Gastrocnemius medialis (tissue), 4 donors: ENCODE measurements around the gene ORMDL2. TPM values are rescaled to one million over a fixed set of nuclear protein-coding genes. Genes with fewer than 3 reads are reported as not detected.

Experiments used
- ATAC-seq, 2 donors: fragments of 150-250 bp; one replicate each; pipeline ENCODE4 v1.9.1; 2016
- DNase-seq, 2 donors: peaks; one replicate each; pipeline ENCODE4 v3.0.0-alpha.2; 2019
- H3K27ac ChIP-seq, 4 donors: fragments of 200-600 bp; sonication (generic); 1 replicate in 1 of 4; 2 replicates in 3 of 4; pipeline ENCODE4 v1.5.1; 2016 to 2018; ENCODE audit warnings: mild to moderate bottlenecking in 2 of 4, moderate library complexity in 1 of 4
- H3K27me3 ChIP-seq, 3 donors: fragments of 200-600 bp; sonication (generic) in 2 of 3; 1 replicate in 1 of 3; 2 replicates in 2 of 3; pipeline versions ENCODE4 v1.5.1 to v1.6.0; 2016 to 2019; ENCODE audit warnings: mild to moderate bottlenecking in 1 of 3, moderate library complexity in 1 of 3
- H3K36me3 ChIP-seq, 2 donors: fragments of 200-600 bp; sonication (generic) in 1 of 2; one replicate each; pipeline ENCODE4 v1.5.1; 2017 to 2018
- H3K4me1 ChIP-seq, 2 donors: fragments of 200-600 bp; sonication (generic) in 1 of 2; one replicate each; pipeline ENCODE4 v1.5.1; 2016 to 2017; ENCODE audit warnings: mild to moderate bottlenecking in 2 of 2
- H3K4me3 ChIP-seq, 4 donors: fragments of 200-600 bp; sonication (generic) in 3 of 4; 1 replicate in 1 of 4; 2 replicates in 3 of 4; pipeline ENCODE4 v1.5.1; 2016 to 2019; ENCODE audit warnings: mild to moderate bottlenecking in 2 of 4
- H3K9me3 ChIP-seq, 3 donors: fragments of 200-600 bp; sonication (generic) in 2 of 3; 1 replicate in 1 of 3; 2 replicates in 2 of 3; pipeline ENCODE4 v1.5.1; 2016 to 2019
- CTCF ChIP-seq, 5 experiments: fragments of 450-650 bp in 3 of 5; fragments of 200-600 bp in 2 of 5; sonication (generic) in 2 of 5; IDR thresholded peaks in 4 of 5; conservative IDR thresholded peaks in 1 of 5; 1 replicate in 4 of 5; 2 replicates in 1 of 5; pipeline ENCODE4 v1.5.1; 2016 to 2019; ENCODE audit warnings: antibody characterized with exemption in 5 of 5, mild to moderate bottlenecking in 3 of 5, moderate library complexity in 3 of 5
- POLR2A ChIP-seq, 2 donors: fragments of 450-650 bp; IDR thresholded peaks; one replicate each; pipeline ENCODE4 v1.6.1; 2017; ENCODE audit warnings: antibody characterized with exemption in 2 of 2, mild to moderate bottlenecking in 2 of 2, moderate library complexity in 2 of 2
- in situ Hi-C, 4 donors: fragments of 200-750 bp; cut with MboI; loops; one replicate each; pipeline versions ENCODE4 v1.15.0 to v1.8.0; 2017; ENCODE audit warnings: low sequenced_read_pairs in 4 of 4
- intact Hi-C: fragments of 100-400 bp; cut with DNase I; formaldehyde crosslinking; loops from one replicate; pipeline ENCODE4 v1.15.1; 2023; ENCODE audit warnings: low total_unique reads
- total RNA-seq, 4 donors: library from RNA; depleted of rRNA; stranded (reverse); fragments of >200 nt; gene quantifications; one replicate each; pipeline versions ENCODE4 v1.1.0 to v1.2.3, GENCODE V29; 2016

ORMDL2 gene
- total RNA-seq, 4 donors from 2014 or later, result 6.6 to 23.1 (median 12.1) TPM

- no peak for DNase-seq
- no peaks in the 10 kb centered on the region for H3K9me3 ChIP-seq
- H3K27me3 ChIP-seq, result peaks cover 0 to 7% (median 6%) of the 10 kb centered on the region in 3 donors
- intact Hi-C loops (no loop called here), in situ Hi-C loops (no loop called here)
- H3K4me3 ChIP-seq, result no peak overlapping the region
- H3K36me3 ChIP-seq, result no peaks in the 10 kb centered on the region
- no peak for ATAC-seq
- peaks cover 0 to 3% of the 10 kb centered on the region in 2 donors for H3K4me1 ChIP-seq
- H3K27ac ChIP-seq, result peak overlapping the region; percentile 45 to 87 (median 82)
- no peak for TF ChIP-seq POLR2A (IDR thresholded peaks at IDR 0.05)
- TF ChIP-seq CTCF (IDR thresholded peaks at IDR 0.05 in 4 of 5, conservative IDR thresholded peaks at IDR 0.05 in 1 of 5), result no peak
Measured at GRCh38 chr12:55844961-55845360, 27.1 kb downstream of the ORMDL2 start.

GRCh38 chr12:55845361-55845760 is 27.5 kb downstream of the ORMDL2 start:
- H3K9me3 ChIP-seq, result no peaks in the 10 kb centered on the region
- no peak for TF ChIP-seq CTCF (IDR thresholded peaks at IDR 0.05 in 4 of 5, conservative IDR thresholded peaks at IDR 0.05 in 1 of 5)

GRCh38 chr12:55845785-55846496 is 28.1 kb downstream of the ORMDL2 start:
- intact Hi-C loops, result no loop called here

More at GRCh38 chr12:55845361-55845760, 27.5 kb downstream of the ORMDL2 start:
- no peak for DNase-seq
- intact Hi-C loops, result no loop called here
- ATAC-seq, result no peak
- Histone ChIP-seq H3K4me1 (peaks cover 0 to 3% of the 10 kb centered on the region in 2 donors), H3K27me3 (peaks cover 0 to 11% (median 6%) of the 10 kb centered on the region in 3 donors), H3K4me3 (no peak overlapping the region), H3K27ac (peak overlapping the region; percentile 45 to 87 (median 82)), H3K36me3 (no peaks in the 10 kb centered on the region)
- in situ Hi-C loops, result no loop called here

GRCh38 chr12:55847033-55847432 is 29.2 kb downstream of the ORMDL2 start:
- TF ChIP-seq POLR2A (IDR thresholded peaks at IDR 0.05), result no peak
- TF ChIP-seq CTCF (IDR thresholded peaks at IDR 0.05 in 4 of 5, conservative IDR thresholded peaks at IDR 0.05 in 1 of 5), result no peak
- DNase-seq, result no peak
- Histone ChIP-seq H3K9me3 (no peaks in the 10 kb centered on the region), H3K4me3 (no peak overlapping the region), H3K27me3 (peaks cover 0 to 11% (median 6%) of the 10 kb centered on the region in 3 donors), H3K36me3 (no peaks in the 10 kb centered on the region), H3K27ac (peak overlapping the region; percentile 81 to 88 (median 86)), H3K4me1 (peaks cover 0 to 3% of the 10 kb centered on the region in 2 donors)
- in situ Hi-C loops (no loop called here), intact Hi-C loops (no loop called here)
- ATAC-seq, result no peak

More at GRCh38 chr12:55845785-55846496, 28.1 kb downstream of the ORMDL2 start:
- TF ChIP-seq CTCF (IDR thresholded peaks at IDR 0.05 in 4 of 5, conservative IDR thresholded peaks at IDR 0.05 in 1 of 5) (no peak), POLR2A (IDR thresholded peaks at IDR 0.05) (no peak)
- Histone ChIP-seq H3K4me1 (peaks cover 0 to 3% of the 10 kb centered on the region in 2 donors), H3K27ac (peak overlapping the region; percentile 45 to 87 (median 82)), H3K36me3 (no peaks in the 10 kb centered on the region), H3K9me3 (no peaks in the 10 kb centered on the region), H3K4me3 (no peak overlapping the region), H3K27me3 (peaks cover 0 to 11% (median 6%) of the 10 kb centered on the region in 3 donors)
- DNase-seq (no peak), ATAC-seq (no peak)
- in situ Hi-C loops, result no loop called here
